GM12878 (cell line): ENCODE results near the gene SCYGR3. TPM values are rescaled to one million over a fixed set of nuclear protein-coding genes. Genes with fewer than 3 reads are reported as not detected.

ENCODE experiments used
- ATAC-seq: fragments of 200-7000 bp; cut with Tn5 transposase; 3 replicates; pipeline ENCODE4 v1.9.1; 2020; ENCODE audit warnings: mild to moderate bottlenecking, moderate library complexity
- BruUV-seq: library from RNA; stranded (reverse); fragments of 400-500 nt; replicated peaks from 2 replicates; lab custom pipeline; 2021; lab: Mats Ljungman, UMichigan
- CTCF ChIA-PET: fragments of 300-600 bp; sonication (Branson Sonifier 250); formaldehyde crosslinking; extraction: SDS; loops from one replicate; lab custom pipeline; 2021; ENCODE audit warnings: inconsistent platforms; lab: Yijun Ruan, JAX
- POLR2A ChIA-PET: fragments of 350-600 bp; formaldehyde crosslinking; extraction: SDS; loops from one replicate; lab custom pipeline; 2021; ENCODE audit warnings: inconsistent platforms; lab: Charles Lee
- RAD21 ChIA-PET: fragments of 300-600 bp; sonication (Branson Sonifier 250); formaldehyde crosslinking; loops from one replicate; lab custom pipeline; 2023; ENCODE audit warnings: antibody characterized with exemption; ENCODE audit not compliant: unreplicated experiment; lab: Charles Lee
- SMC1A ChIA-PET: fragments of 300-600 bp; sonication (Branson Sonifier 250); formaldehyde crosslinking; loops from one replicate; lab custom pipeline; 2023; ENCODE audit not compliant: unreplicated experiment, uncharacterized antibody; lab: Charles Lee
- DNase-seq: peaks from one replicate; pipeline ENCODE4 v3.0.0-alpha.2; 2011; ENCODE audit warnings: low read depth, low spot score
- FAIRE-seq: peaks from 3 replicates; lab custom pipeline; 2011; peaks lifted over from hg19 to GRCh38; lab: Jason Lieb, UNC
- H2AFZ ChIP-seq: 2 replicates; pipeline ENCODE4 v1.6.0; 2011; ENCODE audit warnings: low read depth, low read length, control low read depth; ENCODE audit not compliant: control insufficient read depth
- H3K27ac ChIP-seq: 2 replicates; pipeline ENCODE4 v1.5.1; 2011; ENCODE audit warnings: control low read depth; ENCODE audit not compliant: control insufficient read depth, insufficient read depth
- H3K27me3 ChIP-seq, 2 experiments: replicated peaks in 1 of 2; 2 replicates each; pipeline versions ENCODE4 v1.6.0 to v1.6.1; 2011; ENCODE audit warnings: low read length in 1 of 2; ENCODE audit not compliant: control insufficient read depth in 2 of 2, insufficient read depth in 2 of 2
- H3K36me3 ChIP-seq, 2 experiments: 2 replicates each; pipeline ENCODE4 v1.5.1; 2011; ENCODE audit warnings: low read length in 1 of 2; ENCODE audit not compliant: control insufficient read depth in 2 of 2, insufficient read depth in 2 of 2
- H3K4me1 ChIP-seq: 2 replicates; pipeline ENCODE4 v1.6.1; 2011; ENCODE audit warnings: mild to moderate bottlenecking, low read length, moderate library complexity, mixed read lengths; ENCODE audit not compliant: control insufficient read depth, insufficient read depth
- H3K4me2 ChIP-seq: 2 replicates; pipeline ENCODE4 v1.6.0; 2011; ENCODE audit warnings: control low read depth; ENCODE audit not compliant: control insufficient read depth, insufficient read depth
- H3K4me3 ChIP-seq: fragments of 200-600 bp; sonication (generic); 2 replicates; pipeline ENCODE4 v1.5.1; 2016
- H3K79me2 ChIP-seq: 2 replicates; pipeline ENCODE4 v1.6.0; 2011; ENCODE audit warnings: low read length; ENCODE audit not compliant: control insufficient read depth, insufficient read depth
- H3K9ac ChIP-seq: 2 replicates; pipeline ENCODE4 v1.8.0; 2011; ENCODE audit warnings: low read length, control low read depth, mixed read lengths; ENCODE audit not compliant: control insufficient read depth, insufficient read depth
- H3K9me3 ChIP-seq: replicated peaks from 3 replicates; pipeline ENCODE4 v1.5.1; 2011; ENCODE audit warnings: mild to moderate bottlenecking, low read length; ENCODE audit not compliant: control insufficient read depth, insufficient read depth
- H4K20me1 ChIP-seq: 2 replicates; pipeline ENCODE4 v1.6.0; 2011; ENCODE audit not compliant: control insufficient read depth, insufficient read depth
- ATF7 ChIP-seq: fragments of 450-650 bp; IDR thresholded peaks from 2 replicates; pipeline ENCODE4 v1.6.1; 2016; ENCODE audit warnings: low read depth, mild to moderate bottlenecking
- DPF2 ChIP-seq: fragments of 450-650 bp; IDR thresholded peaks from 2 replicates; pipeline ENCODE4 v1.6.1; 2017; ENCODE audit warnings: mild to moderate bottlenecking
- EP300 ChIP-seq, 2 experiments: fragments of 150-350 bp in 1 of 2; IDR thresholded peaks; 2 replicates each; pipeline ENCODE4 v1.6.1; 2011 to 2012; ENCODE audit warnings: low read depth in 2 of 2, low read length in 2 of 2, borderline replicate concordance in 1 of 2, improper control_type of control experiment in 1 of 2, inconsistent platforms in 1 of 2; ENCODE audit not compliant: control insufficient read depth in 1 of 2
- FOXK2 ChIP-seq: fragments of 450-650 bp; IDR thresholded peaks from 2 replicates; pipeline ENCODE4 v1.6.1; 2017; ENCODE audit warnings: mild to moderate bottlenecking, moderate library complexity
- HDAC2 ChIP-seq: fragments of 200-600 bp; sonication (generic); IDR thresholded peaks from 2 replicates; pipeline ENCODE4 v1.6.1; 2017
- HDAC6 ChIP-seq: fragments of 200-600 bp; sonication (generic); IDR thresholded peaks from one replicate; pipeline ENCODE4 v1.8.0; 2017; ENCODE audit warnings: antibody characterized with exemption; ENCODE audit not compliant: unreplicated experiment
- PAX5 ChIP-seq: IDR thresholded peaks from 2 replicates; pipeline ENCODE4 v1.6.1; 2011; ENCODE audit warnings: low read depth, low read length, borderline replicate concordance
- RAD51 ChIP-seq: fragments of 450-650 bp; IDR thresholded peaks from 2 replicates; pipeline ENCODE4 v1.6.1; 2016; ENCODE audit warnings: moderate library complexity, mild to moderate bottlenecking, inconsistent platforms
- SRF ChIP-seq, 2 experiments: IDR thresholded peaks; 2 replicates each; pipeline ENCODE4 v1.6.1; 2011; ENCODE audit warnings: low read depth in 2 of 2, low read length in 2 of 2, mild to moderate bottlenecking in 1 of 2, moderate library complexity in 1 of 2
- SUPT20H ChIP-seq: IDR thresholded peaks from 2 replicates; pipeline ENCODE4 v1.6.1; 2011; ENCODE audit warnings: low read depth, mild to moderate bottlenecking, low read length, moderate library complexity, borderline replicate concordance; ENCODE audit not compliant: control insufficient read depth
- TBL1XR1 ChIP-seq: IDR thresholded peaks from 2 replicates; pipeline ENCODE4 v1.6.1; 2012; ENCODE audit warnings: low read depth, low read length, improper control_type of control experiment
- YY1 ChIP-seq: IDR thresholded peaks from 2 replicates; pipeline ENCODE4 v1.6.1; 2011; ENCODE audit warnings: low read depth, mild to moderate bottlenecking, low read length
- ZNF274 ChIP-seq: IDR thresholded peaks from one replicate; pipeline ENCODE4 v1.8.0; 2011; ENCODE audit not compliant: insufficient read length, insufficient read depth
- WGBS: methylation state at CpG from one replicate; pipeline ENCODE4 v1.1.6; 2016; ENCODE audit warnings: low lambda C conversion rate; ENCODE audit not compliant: insufficient replicate concordance, insufficient coverage; ENCODE audit errors: missing lambda C conversion rate; 5-methylcytosine and 5-hydroxymethylcytosine counted together
- in situ Hi-C: fragments of 300-500 bp; cut with MboI; formaldehyde crosslinking; loops from 9 replicates; pipeline ENCODE4 v1.14.3; 2018; ENCODE audit warnings: mixed read lengths
- intact Hi-C: fragments of 100-400 bp; cut with micrococcal nuclease; formaldehyde crosslinking; loops from one replicate; pipeline ENCODE4 v1.14.2; 2022; ENCODE audit not compliant: unreplicated experiment
- polyA plus RNA-seq, 11 experiments: library from polyadenylated mRNA; depleted of rRNA in 4 of 11; unstranded in 6 of 11; stranded (reverse) in 5 of 11; fragments of >200 nt; fragmentation: Nextera tagmentation in 4 of 11; fragmentation: Illumina TruSeq in 1 of 11; extraction: Ambion mirVana in 4 of 11; extraction: Trizol in 1 of 11; gene quantifications; 1 replicate in 1 of 11; 2 replicates in 10 of 11; pipeline versions ENCODE4 v1.2.1 to v1.2.3, GENCODE V29; 2011 to 2016; ENCODE audit warnings: inconsistent platforms in 2 of 11, missing spikeins in 2 of 11, low read depth in 1 of 11
- total RNA-seq, 4 experiments: library from RNA; depleted of rRNA in 3 of 4; stranded (reverse); fragments of >200 nt in 3 of 4; fragmentation: Illumina TruSeq in 1 of 4; extraction: Trizol in 1 of 4; gene quantifications; 2 replicates each; pipeline versions ENCODE4 v1.2.1 to v1.2.3, GENCODE V29; 2013 to 2021
- TF ChIP-seq, protein P1 (sequence below): IDR thresholded peaks from 2 replicates; pipeline ENCODE4 v1.6.1; 2011; ENCODE audit warnings: low read depth, low read length, improper control_type of control experiment, borderline replicate concordance
- TF ChIP-seq, protein P2 (sequence below): IDR thresholded peaks from 2 replicates; pipeline ENCODE4 v1.6.1; 2011; ENCODE audit warnings: borderline replicate concordance, low read depth, mild to moderate bottlenecking, moderate library complexity, mixed read lengths, low read length; ENCODE audit not compliant: insufficient read depth; ENCODE audit errors: extremely low read length

The SCYGR3 gene
- total and polyA plus RNA-seq, 10 of the 15 experiments (the other 5 are each of a cell fraction or from before 2014, with no cell fraction given), result not detected

DNA sequence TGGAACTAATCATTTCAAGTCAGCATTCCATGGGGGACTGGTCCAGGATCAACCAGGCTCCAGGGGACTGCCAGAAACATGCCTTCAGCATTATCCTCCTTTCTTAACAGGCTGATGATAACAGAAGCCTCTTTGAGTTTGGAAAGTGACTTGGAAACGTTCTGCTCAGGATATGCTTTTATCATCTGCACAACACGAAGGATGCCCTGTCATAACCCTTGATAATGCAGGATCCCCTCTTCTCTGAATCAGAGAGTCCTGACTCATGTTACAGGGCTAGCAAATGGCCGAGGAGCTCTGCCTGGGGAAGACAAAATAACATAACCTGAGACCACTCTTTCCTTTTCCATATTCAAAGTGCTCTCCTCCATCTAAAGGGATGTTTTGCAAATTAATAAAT lies 6.7 kb downstream of the SCYGR3 start:
- CTCF ChIA-PET, result interaction anchor here (1.1 to 1.9 kb wide), 4 partner anchors 53 to 261 kb away, joined by 3 to 8 read pairs (median 4); no protein-coding TSS in a partner anchor
- TF ChIP-seq DPF2 (no peak), FOXK2 (no peak), YY1 (no peak), SRF (IDR thresholded peaks at IDR 0.05; ENCODE audit: low read depth in 2 of 2, low read length in 2 of 2) (no peak), TBL1XR1 (no peak), RAD51 (no peak), HDAC2 (no peak), ZNF274 (no peak), ATF7 (no peak), EP300 (IDR thresholded peaks at IDR 0.05; ENCODE audit: borderline replicate concordance in 1 of 2, control insufficient read depth in 1 of 2, low read depth in 2 of 2, low read length in 2 of 2) (no peak), PAX5 (no peak), HDAC6 (no peak), SUPT20H (no peak)
- TF ChIP-seq, protein P1, sequence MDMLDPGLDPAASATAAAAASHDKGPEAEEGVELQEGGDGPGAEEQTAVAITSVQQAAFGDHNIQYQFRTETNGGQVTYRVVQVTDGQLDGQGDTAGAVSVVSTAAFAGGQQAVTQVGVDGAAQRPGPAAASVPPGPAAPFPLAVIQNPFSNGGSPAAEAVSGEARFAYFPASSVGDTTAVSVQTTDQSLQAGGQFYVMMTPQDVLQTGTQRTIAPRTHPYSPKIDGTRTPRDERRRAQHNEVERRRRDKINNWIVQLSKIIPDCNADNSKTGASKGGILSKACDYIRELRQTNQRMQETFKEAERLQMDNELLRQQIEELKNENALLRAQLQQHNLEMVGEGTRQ, result no peak
- TF ChIP-seq, protein P2, sequence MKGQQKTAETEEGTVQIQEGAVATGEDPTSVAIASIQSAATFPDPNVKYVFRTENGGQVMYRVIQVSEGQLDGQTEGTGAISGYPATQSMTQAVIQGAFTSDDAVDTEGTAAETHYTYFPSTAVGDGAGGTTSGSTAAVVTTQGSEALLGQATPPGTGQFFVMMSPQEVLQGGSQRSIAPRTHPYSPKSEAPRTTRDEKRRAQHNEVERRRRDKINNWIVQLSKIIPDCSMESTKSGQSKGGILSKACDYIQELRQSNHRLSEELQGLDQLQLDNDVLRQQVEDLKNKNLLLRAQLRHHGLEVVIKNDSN, result no peak
- 57% methylated on average over 3 of the region's 3 CpGs for WGBS
- no peak overlapping the region for H3K9ac ChIP-seq
- BruUV-seq, result no TSS peak
- FAIRE-seq (no peak), ATAC-seq (no peak), DNase-seq (no peak)
- POLR2A ChIA-PET, result interaction anchor here (0.6 to 1.3 kb wide), 2 partner anchors 15 to 48 kb away, joined by 3 to 4 read pairs; no protein-coding TSS in a partner anchor
- no peaks in the 10 kb centered on the region for H3K9me3 ChIP-seq
- H3K36me3 ChIP-seq, result no peaks in the 10 kb centered on the region
- SMC1A ChIA-PET, result interaction anchor here (0.9 to 1.5 kb wide), 2 partner anchors 108 to 176 kb away, joined by 3 to 5 read pairs; no protein-coding TSS in a partner anchor
- H4K20me1 ChIP-seq, result no peaks in the 10 kb centered on the region
- H2AFZ ChIP-seq, result no peak overlapping the region
- in situ Hi-C loops, result no loop called here
- intact Hi-C loops, result no loop called here
- RAD21 ChIA-PET, result interaction anchor here (1.0 to 1.4 kb wide), 2 partner anchors 20 to 201 kb away, joined by 3 to 5 read pairs; no protein-coding TSS in a partner anchor
- peaks cover 3% of the 10 kb centered on the region; the same call in 1 of the 2 replicates for H3K4me1 ChIP-seq
- no peaks in the 10 kb centered on the region for H3K27me3 ChIP-seq
- H3K27ac ChIP-seq, result no peak overlapping the region
- no peak overlapping the region for H3K4me3 ChIP-seq
- H3K79me2 ChIP-seq, result no peaks in the 10 kb centered on the region
- H3K4me2 ChIP-seq, result no peak overlapping the region
